Loucy (cell line): Measurements from ENCODE around the gene ING2.

ENCODE experiments used
- CTCF ChIP-seq: fragments of 200-600 bp; sonication (generic); conservative IDR thresholded peaks from 2 replicates; pipeline ENCODE4 v1.5.1; 2014; ENCODE audit warnings: mild to moderate bottlenecking, antibody characterized with exemption, low read length
- EZH2phosphoT487 ChIP-seq: fragments of 200-600 bp; IDR thresholded peaks from 2 replicates; pipeline ENCODE4 v1.6.1; 2018; ENCODE audit warnings: antibody characterized with exemption, mild to moderate bottlenecking, moderate library complexity, borderline replicate concordance

- TF ChIP-seq CTCF, result no peak
- no peak for TF ChIP-seq EZH2phosphoT487
These were observed 45.7 kb downstream of the ING2 start for GRCh38 chr4:183550345-183551093.
